SU-DHL-6 (cell line): ENCODE data around the gene CDK13.

ENCODE experiments used
- CTCF ChIP-seq: fragments of 200-600 bp; sonication (generic); IDR thresholded peaks from one replicate; pipeline ENCODE4 v1.5.1; 2017; ENCODE audit warnings: antibody characterized with exemption, mild to moderate bottlenecking, low read length, moderate library complexity; ENCODE audit not compliant: insufficient read depth, poor library complexity, severe bottlenecking
- EZH2phosphoT487 ChIP-seq: fragments of 200-600 bp; sonication (generic), shearing (Covaris generic); conservative IDR thresholded peaks from 2 replicates; pipeline ENCODE4 v1.6.1; 2018; ENCODE audit warnings: mild to moderate bottlenecking, antibody characterized with exemption, low read length, moderate library complexity, mixed read lengths

GRCh38 chr7:39921506-39922175, 28.4 kb upstream of the CDK13 start:
- no peak for TF ChIP-seq CTCF
- TF ChIP-seq EZH2phosphoT487: no peak
